HEK293 (cell line): ENCODE results near the gene CKB.

ENCODE experiments used
- CTCF ChIA-PET: fragments of 350-600 bp; formaldehyde crosslinking; extraction: SDS; loops from one replicate; lab custom pipeline; 2021; ENCODE audit warnings: antibody characterized with exemption; lab: Yijun Ruan, JAX
- POLR2A ChIA-PET: fragments of 300-600 bp; formaldehyde crosslinking; extraction: SDS; loops from one replicate; lab custom pipeline; 2020; ENCODE audit warnings: antibody characterized with exemption, inconsistent platforms; lab: Yijun Ruan, JAX
- H3K27ac ChIP-seq: fragments of 200-500 bp; sonication (Bioruptor generic); 2 replicates; pipeline ENCODE4 v1.5.1; 2014; ENCODE audit warnings: low read depth, low read length, control low read depth, inconsistent platforms; ENCODE audit errors: extremely low read depth
- H3K36me3 ChIP-seq, 2 experiments: fragments of 200-500 bp in 1 of 2; sonication (Bioruptor generic) in 1 of 2; 1 replicate in 1 of 2; 2 replicates in 1 of 2; pipeline ENCODE4 v1.5.1; 2014 to 2017; ENCODE audit warnings: inconsistent platforms in 2 of 2, low read length in 2 of 2; ENCODE audit not compliant: control insufficient read depth in 2 of 2, insufficient read depth in 1 of 2
- H3K4me1 ChIP-seq: fragments of 200-500 bp; sonication (Bioruptor generic); 2 replicates; pipeline ENCODE4 v1.5.1; 2014; ENCODE audit warnings: mild to moderate bottlenecking, low read length, inconsistent platforms; ENCODE audit not compliant: control insufficient read depth, insufficient read depth
- H3K4me3 ChIP-seq: 2 replicates; pipeline ENCODE4 v1.5.1; 2011; ENCODE audit warnings: low read depth, mild to moderate bottlenecking, control low read depth, low read length, moderate library complexity
- H3K9me3 ChIP-seq: fragments of 200-500 bp; sonication (Bioruptor generic); 2 replicates; pipeline ENCODE4 v1.5.1; 2014; ENCODE audit warnings: low read depth, low read length, inconsistent platforms; ENCODE audit not compliant: control insufficient read depth, insufficient read depth
- GLIS1 ChIP-seq: fragments of 450-650 bp; formaldehyde crosslinking; IDR thresholded peaks from 2 replicates; pipeline ENCODE4 v1.5.1; 2016; ENCODE audit warnings: missing biosample characterization, missing genetic modification characterization
- GLIS2 ChIP-seq: fragments of 450-650 bp; formaldehyde crosslinking; IDR thresholded peaks from 2 replicates; pipeline ENCODE4 v1.5.1; 2016; ENCODE audit warnings: missing biosample characterization, missing genetic modification characterization
- KLF1 ChIP-seq: fragments of 450-650 bp; formaldehyde crosslinking; IDR thresholded peaks from 2 replicates; pipeline ENCODE4 v1.5.1; 2016; ENCODE audit warnings: missing biosample characterization, missing genetic modification characterization
- MEIS1 ChIP-seq: sonication (generic); formaldehyde crosslinking; IDR thresholded peaks from 2 replicates; pipeline ENCODE4 v1.8.1; 2022; ENCODE audit warnings: missing genetic modification reagents, mild to moderate bottlenecking, borderline replicate concordance
- MYNN ChIP-seq: fragments of 450-650 bp; formaldehyde crosslinking; IDR thresholded peaks from 2 replicates; pipeline ENCODE4 v1.5.1; 2016; ENCODE audit warnings: missing biosample characterization, missing genetic modification characterization, borderline replicate concordance
- TSHZ1 ChIP-seq: fragments of 450-650 bp; formaldehyde crosslinking; IDR thresholded peaks from 2 replicates; pipeline ENCODE4 v1.5.1; 2016; ENCODE audit warnings: missing biosample characterization, missing genetic modification characterization, borderline replicate concordance
- ZNF121 ChIP-seq: fragments of 450-650 bp; formaldehyde crosslinking; IDR thresholded peaks from 2 replicates; pipeline ENCODE4 v1.5.1; 2016; ENCODE audit warnings: missing biosample characterization, missing genetic modification characterization
- ZNF146 ChIP-seq: fragments of 450-650 bp; formaldehyde crosslinking; IDR thresholded peaks from 2 replicates; pipeline ENCODE4 v1.5.1; 2016; ENCODE audit warnings: missing biosample characterization, missing genetic modification characterization
- ZNF184 ChIP-seq: fragments of 450-650 bp; IDR thresholded peaks from 2 replicates; pipeline ENCODE4 v1.5.1; 2018; ENCODE audit warnings: missing biosample characterization, mild to moderate bottlenecking, missing genetic modification characterization
- ZNF211 ChIP-seq: fragments of 450-650 bp; formaldehyde crosslinking; IDR thresholded peaks from 2 replicates; pipeline ENCODE4 v1.5.1; 2016; ENCODE audit warnings: low read depth, missing biosample characterization, missing genetic modification characterization
- ZNF292 ChIP-seq: fragments of 450-650 bp; formaldehyde crosslinking; IDR thresholded peaks from 2 replicates; pipeline ENCODE4 v1.5.1; 2016; ENCODE audit warnings: low read depth, missing biosample characterization, missing genetic modification characterization, borderline replicate concordance
- ZNF341 ChIP-seq: fragments of 450-650 bp; formaldehyde crosslinking; IDR thresholded peaks from 2 replicates; pipeline ENCODE4; 2016; ENCODE audit warnings: low read depth, missing biosample characterization, missing genetic modification characterization
- ZNF354C ChIP-seq: fragments of 450-650 bp; formaldehyde crosslinking; IDR thresholded peaks from 2 replicates; pipeline ENCODE4 v1.5.1; 2016; ENCODE audit warnings: missing biosample characterization, missing genetic modification characterization, low read depth, borderline replicate concordance
- ZNF37A ChIP-seq: fragments of 450-650 bp; IDR thresholded peaks from 2 replicates; pipeline ENCODE4 v1.5.1; 2018; ENCODE audit warnings: missing biosample characterization, missing genetic modification characterization
- ZNF404 ChIP-seq: fragments of 450-650 bp; formaldehyde crosslinking; IDR thresholded peaks from 2 replicates; pipeline ENCODE4 v1.5.1; 2017; ENCODE audit warnings: missing biosample characterization, missing genetic modification characterization
- ZNF449 ChIP-seq: fragments of 450-650 bp; formaldehyde crosslinking; IDR thresholded peaks from 2 replicates; pipeline ENCODE4 v1.5.1; 2017; ENCODE audit warnings: missing biosample characterization, mild to moderate bottlenecking, missing genetic modification characterization, moderate library complexity
- ZNF560 ChIP-seq: fragments of 450-650 bp; formaldehyde crosslinking; IDR thresholded peaks from 2 replicates; pipeline ENCODE4 v1.5.1; 2017; ENCODE audit warnings: missing biosample characterization, missing genetic modification characterization, borderline replicate concordance
- ZNF561 ChIP-seq: fragments of 450-650 bp; IDR thresholded peaks from 2 replicates; pipeline ENCODE4 v1.5.1; 2018; ENCODE audit warnings: missing biosample characterization, missing genetic modification characterization, borderline replicate concordance
- ZNF580 ChIP-seq: fragments of 450-650 bp; formaldehyde crosslinking; IDR thresholded peaks from 2 replicates; pipeline ENCODE4 v1.5.1; 2016; ENCODE audit warnings: missing biosample characterization, missing genetic modification characterization
- ZNF600 ChIP-seq: fragments of 450-650 bp; formaldehyde crosslinking; IDR thresholded peaks from 2 replicates; pipeline ENCODE4 v1.5.1; 2016; ENCODE audit warnings: missing biosample characterization, missing genetic modification characterization
- ZSCAN18 ChIP-seq: fragments of 450-650 bp; formaldehyde crosslinking; IDR thresholded peaks from 2 replicates; pipeline ENCODE4 v1.5.1; 2016; ENCODE audit warnings: missing biosample characterization, missing genetic modification characterization
- TF ChIP-seq, protein P1 (sequence below): fragments of 450-650 bp; formaldehyde crosslinking; IDR thresholded peaks from 2 replicates; pipeline ENCODE4 v1.5.1; 2016; ENCODE audit warnings: missing biosample characterization, missing genetic modification characterization
- TF ChIP-seq, protein P2 (sequence below): fragments of 450-650 bp; formaldehyde crosslinking; IDR thresholded peaks from 2 replicates; pipeline ENCODE4 v1.5.1; 2016; ENCODE audit warnings: missing biosample characterization, missing genetic modification characterization
- TF ChIP-seq, protein P3 (sequence below): fragments of 450-650 bp; formaldehyde crosslinking; IDR thresholded peaks from 2 replicates; pipeline ENCODE4 v1.5.1; 2016; ENCODE audit warnings: missing biosample characterization, missing genetic modification characterization

CKB gene

DNA sequence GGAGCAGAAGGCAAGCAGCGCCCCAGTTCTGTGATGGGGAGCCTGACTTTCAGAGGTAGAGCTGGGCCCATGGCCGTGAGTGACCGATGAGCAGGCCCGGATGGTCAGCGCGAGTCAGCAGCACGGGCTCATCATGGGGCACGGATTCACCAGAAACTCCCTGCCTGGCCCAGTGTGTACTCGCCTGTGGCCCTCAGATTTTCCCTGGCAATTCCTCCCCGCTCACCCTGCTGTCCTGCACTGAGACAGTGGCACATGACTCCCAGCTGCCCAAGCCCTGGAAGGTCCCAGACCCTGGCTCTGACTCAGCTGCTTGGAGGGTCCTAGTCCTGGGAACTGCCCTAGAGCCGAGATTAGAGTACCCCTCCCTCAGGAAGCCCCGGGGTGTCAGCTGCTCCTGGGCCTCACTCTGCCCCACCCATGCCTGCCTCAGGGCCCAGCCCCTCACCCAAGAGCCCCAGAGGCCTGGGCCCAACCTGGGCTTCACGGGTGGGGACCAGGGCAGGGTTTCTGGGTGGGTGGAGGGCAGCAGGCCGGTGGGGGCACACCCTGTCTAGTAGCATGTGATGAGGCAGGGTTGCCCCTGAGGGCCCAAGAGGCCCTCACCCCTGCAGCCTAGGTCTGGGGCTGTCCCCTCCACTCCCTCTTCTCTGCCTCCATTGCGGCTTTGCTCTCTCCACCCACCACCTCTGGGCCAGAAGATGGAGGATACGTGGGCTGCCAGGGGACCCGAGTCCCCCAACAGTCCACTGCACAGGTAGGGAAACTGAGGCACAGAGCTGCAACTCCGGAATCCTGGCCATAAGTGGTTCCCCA is 14.8 kb upstream of the CKB start (continued):
- TF ChIP-seq ZSCAN18 (tag by site-specific recombination) (no peak), GLIS2 (tag by site-specific recombination) (0 out of 2 replicates have a peak, but pooled peaks have one; percentile 18), ZNF121 (tag by site-specific recombination) (no peak), KLF1 (tag by site-specific recombination) (peak; percentile 96), ZNF600 (tag by site-specific recombination) (0 out of 2 replicates have a peak, but pooled peaks have one; percentile 40), ZNF354C (tag by site-specific recombination) (no peak), ZNF146 (tag by site-specific recombination) (no peak), TSHZ1 (tag by site-specific recombination) (no peak), ZNF37A (tag by site-specific recombination) (no peak), ZNF404 (tag by site-specific recombination) (no peak), ZNF184 (no peak), ZNF560 (tag by site-specific recombination) (no peak), ZNF211 (no peak), ZNF341 (tag by site-specific recombination) (peak; percentile 24; the same call in 1 of the 2 replicates)
- TF ChIP-seq, protein P1, sequence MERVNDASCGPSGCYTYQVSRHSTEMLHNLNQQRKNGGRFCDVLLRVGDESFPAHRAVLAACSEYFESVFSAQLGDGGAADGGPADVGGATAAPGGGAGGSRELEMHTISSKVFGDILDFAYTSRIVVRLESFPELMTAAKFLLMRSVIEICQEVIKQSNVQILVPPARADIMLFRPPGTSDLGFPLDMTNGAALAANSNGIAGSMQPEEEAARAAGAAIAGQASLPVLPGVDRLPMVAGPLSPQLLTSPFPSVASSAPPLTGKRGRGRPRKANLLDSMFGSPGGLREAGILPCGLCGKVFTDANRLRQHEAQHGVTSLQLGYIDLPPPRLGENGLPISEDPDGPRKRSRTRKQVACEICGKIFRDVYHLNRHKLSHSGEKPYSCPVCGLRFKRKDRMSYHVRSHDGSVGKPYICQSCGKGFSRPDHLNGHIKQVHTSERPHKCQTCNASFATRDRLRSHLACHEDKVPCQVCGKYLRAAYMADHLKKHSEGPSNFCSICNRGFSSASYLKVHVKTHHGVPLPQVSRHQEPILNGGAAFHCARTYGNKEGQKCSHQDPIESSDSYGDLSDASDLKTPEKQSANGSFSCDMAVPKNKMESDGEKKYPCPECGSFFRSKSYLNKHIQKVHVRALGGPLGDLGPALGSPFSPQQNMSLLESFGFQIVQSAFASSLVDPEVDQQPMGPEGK (tag by site-specific recombination), result no peak
- TF ChIP-seq, protein P2, sequence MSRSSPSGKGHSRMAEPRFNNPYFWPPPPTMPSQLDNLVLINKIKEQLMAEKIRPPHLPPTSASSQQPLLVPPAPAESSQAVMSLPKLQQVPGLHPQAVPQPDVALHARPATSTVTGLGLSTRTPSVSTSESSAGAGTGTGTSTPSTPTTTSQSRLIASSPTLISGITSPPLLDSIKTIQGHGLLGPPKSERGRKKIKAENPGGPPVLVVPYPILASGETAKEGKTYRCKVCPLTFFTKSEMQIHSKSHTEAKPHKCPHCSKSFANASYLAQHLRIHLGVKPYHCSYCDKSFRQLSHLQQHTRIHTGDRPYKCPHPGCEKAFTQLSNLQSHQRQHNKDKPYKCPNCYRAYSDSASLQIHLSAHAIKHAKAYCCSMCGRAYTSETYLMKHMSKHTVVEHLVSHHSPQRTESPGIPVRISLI (tag by site-specific recombination), result no peak

- Histone ChIP-seq H3K36me3 (peaks cover 0 to 14% of the 10 kb centered on the region in 2 experiments; a peak in 1 of 3 replicates), H3K27ac (no peak overlapping the region), H3K9me3 (no peaks in the 10 kb centered on the region), H3K4me1 (0 out of 2 replicates have a peak, but pooled peaks cover 5% of the 10 kb centered on the region), H3K4me3 (no peak overlapping the region)
- ChIA-PET CTCF (interaction anchor here (0.5 to 0.6 kb wide), 2 partner anchors 111 to 370 kb away, joined by 3 to 5 read pairs; no protein-coding TSS in a partner anchor), POLR2A (interaction anchor here (0.6 to 1.2 kb wide), 3 partner anchors 15 to 435 kb away, joined by 3 to 5 read pairs (median 4); no protein-coding TSS in a partner anchor)
- no peak for TF ChIP-seq KLF1 (tag by site-specific recombination)
- no peak for TF ChIP-seq ZNF449 (tag by site-specific recombination)
- no peak for TF ChIP-seq GLIS1
- no peak for TF ChIP-seq ZNF580 (tag by site-specific recombination)
- no peak for TF ChIP-seq ZNF292 (tag by site-specific recombination)
- TF ChIP-seq ZNF600 (tag by site-specific recombination), result no peak
- no peak for TF ChIP-seq MEIS1
- TF ChIP-seq ZNF561 (tag by site-specific recombination), result no peak
- TF ChIP-seq MYNN, result no peak
- TF ChIP-seq, protein P3, sequence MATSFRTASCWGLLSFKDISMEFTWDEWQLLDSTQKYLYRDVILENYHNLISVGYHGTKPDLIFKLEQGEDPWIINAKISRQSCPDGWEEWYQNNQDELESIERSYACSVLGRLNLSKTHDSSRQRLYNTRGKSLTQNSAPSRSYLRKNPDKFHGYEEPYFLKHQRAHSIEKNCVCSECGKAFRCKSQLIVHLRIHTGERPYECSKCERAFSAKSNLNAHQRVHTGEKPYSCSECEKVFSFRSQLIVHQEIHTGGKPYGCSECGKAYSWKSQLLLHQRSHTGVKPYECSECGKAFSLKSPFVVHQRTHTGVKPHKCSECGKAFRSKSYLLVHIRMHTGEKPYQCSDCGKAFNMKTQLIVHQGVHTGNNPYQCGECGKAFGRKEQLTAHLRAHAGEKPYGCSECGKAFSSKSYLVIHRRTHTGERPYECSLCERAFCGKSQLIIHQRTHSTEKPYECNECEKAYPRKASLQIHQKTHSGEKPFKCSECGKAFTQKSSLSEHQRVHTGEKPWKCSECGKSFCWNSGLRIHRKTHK, result no peak
These were observed 14.1 kb upstream of the CKB start for GRCh38 chr14:103536693-103537092.
